NCI-H1092 treated with DMSO at 0.1 percent for 48 hours (cell line): ENCODE data around the gene ACAD10.
"Not testable (repeated sequence)": the region's sequence is repeated elsewhere in the genome, so short reads cannot be mapped to it uniquely, and the experiment has no call there.

Source experiments
- DNase-seq: peaks from one replicate; lab custom pipeline; 2025; lab: John Stamatoyannopoulos, UW

The ACAD10 gene

GRCh38 chr12:111753144-111753881 lies 67.5 kb downstream of the ACAD10 start:
- DNase-seq = no peak

- DNase-seq = no peak
Observed at GRCh38 chr12:111754671-111755070, 68.8 kb downstream of the ACAD10 start.

- DNase-seq = no peak
Observed at GRCh38 chr12:111756196-111756595, 70.3 kb downstream of the ACAD10 start.

GRCh38 chr12:111756681-111757080 lies 70.8 kb downstream of the ACAD10 start:
- DNase-seq = no peak

GRCh38 chr12:111757361-111758119 lies 71.7 kb downstream of the ACAD10 start:
- DNase-seq = no peak

GRCh38 chr12:111758120-111758561 lies 72.3 kb downstream of the ACAD10 start:
- no peak for DNase-seq

- DNase-seq = no peak
Observed at GRCh38 chr12:111759271-111759670, 73.4 kb downstream of the ACAD10 start.

GRCh38 chr12:111759991-111760390 lies 74.1 kb downstream of the ACAD10 start:
- DNase-seq = no peak

- no peak for DNase-seq
Observed at GRCh38 chr12:111761099-111761498, 75.2 kb downstream of the ACAD10 start.

GRCh38 chr12:111761706-111762105 lies 75.9 kb downstream of the ACAD10 start:
- DNase-seq = no peak

GRCh38 chr12:111763552-111763951 lies 77.7 kb downstream of the ACAD10 start:
- DNase-seq = not testable (repeated sequence)

GRCh38 chr12:111764120-111764821 lies 78.4 kb downstream of the ACAD10 start:
- no peak for DNase-seq

- DNase-seq = peak; percentile 48
Observed at GRCh38 chr12:111766608-111767361, 80.9 kb downstream of the ACAD10 start, which contains the start of gene ALDH2. Gene ALDH2, plus strand, starts transcription at chr12:111766933. Its CDS starts 50 bp downstream, at chr12:111766983.

- no peak for DNase-seq
Observed at GRCh38 chr12:111767362-111768158, 81.7 kb downstream of the ACAD10 start.

- no peak for DNase-seq
Observed at GRCh38 chr12:111768159-111768895, 82.5 kb downstream of the ACAD10 start.

- DNase-seq = no peak
Observed at GRCh38 chr12:111769599-111769998, 83.7 kb downstream of the ACAD10 start.

- DNase-seq = no peak
Observed at GRCh38 chr12:111773801-111774551, 88.1 kb downstream of the ACAD10 start.

- peak; percentile 37 for DNase-seq
Observed at GRCh38 chr12:111775205-111776193, 89.6 kb downstream of the ACAD10 start.
